Cardiac septum (tissue), 1 donor: ENCODE data around the gene RTN4R. TPM values are rescaled to one million over a fixed set of nuclear protein-coding genes. Genes with fewer than 3 reads are reported as not detected.

Experiments
- DNase-seq: peaks from one replicate; pipeline ENCODE4 v3.0.0-alpha.2; 2020; ENCODE audit warnings: low spot score
- intact Hi-C: fragments of 100-400 bp; cut with DNase I; formaldehyde crosslinking; loops from one replicate; pipeline ENCODE4 v1.14.0; 2022
- total RNA-seq: library from RNA; stranded (reverse); fragmentation: NEBNext Ultra II Directional; extraction: Animal tissue kit (Norgen Biotek cat#: 25700); gene quantifications from one replicate; pipeline ENCODE4 v1.2.1, GENCODE V29; 2021
- donor health status: DM: no; HTN: no; CAD: no.

RTN4R gene
- total RNA-seq, 1 donor from 2014 or later = 1.0 TPM

GRCh38 chr22:20236052-20236717 lies 31.9 kb downstream of the RTN4R start:
- intact Hi-C loops = no loop called here
- DNase-seq = no peak

- intact Hi-C loops = no loop called here
Measured at GRCh38 chr22:20235389-20235991, 32.6 kb downstream of the RTN4R start.

GRCh38 chr22:20234760-20235388 lies 33.2 kb downstream of the RTN4R start:
- intact Hi-C loops = no loop called here
- DNase-seq = no peak

More at GRCh38 chr22:20235389-20235991, 32.6 kb downstream of the RTN4R start:
- no peak for DNase-seq

- no peak for DNase-seq
- intact Hi-C loops = no loop called here
Measured at GRCh38 chr22:20234314-20234682, 33.8 kb downstream of the RTN4R start.

- DNase-seq = no peak
- intact Hi-C loops = no loop called here
Measured at GRCh38 chr22:20233351-20234313, 34.5 kb downstream of the RTN4R start.

GRCh38 chr22:20232781-20233180 lies 35.3 kb downstream of the RTN4R start:
- intact Hi-C loops = no loop called here
- DNase-seq = no peak

GRCh38 chr22:20232237-20232598 lies 35.9 kb downstream of the RTN4R start:
- intact Hi-C loops = no loop called here
- no peak for DNase-seq

- intact Hi-C loops = no loop called here
Measured at GRCh38 chr22:20231514-20232236, 36.4 kb downstream of the RTN4R start.

GRCh38 chr22:20230777-20231420 lies 37.2 kb downstream of the RTN4R start:
- intact Hi-C loops = no loop called here
- no peak for DNase-seq

More at GRCh38 chr22:20231514-20232236, 36.4 kb downstream of the RTN4R start:
- DNase-seq = no peak

GRCh38 chr22:20229916-20230775 lies 38.0 kb downstream of the RTN4R start:
- intact Hi-C loops = no loop called here
- DNase-seq = no peak

GRCh38 chr22:20228939-20229272 lies 39.2 kb downstream of the RTN4R start:
- DNase-seq = no peak
- intact Hi-C loops = no loop called here

- no peak for DNase-seq
- intact Hi-C loops = no loop called here
Measured at GRCh38 chr22:20228055-20228938, 39.8 kb downstream of the RTN4R start.

- no peak for DNase-seq
- intact Hi-C loops = no loop called here
Measured at GRCh38 chr22:20227363-20227762, 40.8 kb downstream of the RTN4R start.

GRCh38 chr22:20226760-20227350 lies 41.3 kb downstream of the RTN4R start:
- intact Hi-C loops = no loop called here
- no peak for DNase-seq

GRCh38 chr22:20226077-20226716 lies 41.9 kb downstream of the RTN4R start:
- DNase-seq = no peak

GRCh38 chr22:20225693-20225966 lies 42.5 kb downstream of the RTN4R start:
- intact Hi-C loops = no loop called here
- DNase-seq = no peak

More at GRCh38 chr22:20226077-20226716, 41.9 kb downstream of the RTN4R start:
- intact Hi-C loops = no loop called here
